NT2/D1 (cell line): ENCODE data around the gene CFAP58.

Experiments used
- SUZ12 ChIP-seq: IDR thresholded peaks from 2 replicates; pipeline ENCODE4 v1.6.1; 2011; ENCODE audit not compliant: insufficient read length, insufficient read depth; ENCODE audit errors: extremely low read depth
- YY1 ChIP-seq: IDR thresholded peaks from 2 replicates; pipeline ENCODE4 v1.6.1; 2011; ENCODE audit not compliant: insufficient read length, insufficient read depth
- ZNF274 ChIP-seq: IDR thresholded peaks from 2 replicates; pipeline ENCODE4 v1.6.1; 2011; ENCODE audit warnings: mild to moderate bottlenecking, low read depth, low read length

- no peak for TF ChIP-seq SUZ12
- no peak for TF ChIP-seq YY1
- no peak for TF ChIP-seq ZNF274
Observed at GRCh38 chr10:104351919-104352318, 1.7 kb upstream of the CFAP58 start.
